ENCODE data around the gene COX8C.
"Not testable (repeated sequence)": the region's sequence is repeated elsewhere in the genome, so short reads cannot be mapped to it uniquely, and the experiment has no call there.

COX8C gene

DNA sequence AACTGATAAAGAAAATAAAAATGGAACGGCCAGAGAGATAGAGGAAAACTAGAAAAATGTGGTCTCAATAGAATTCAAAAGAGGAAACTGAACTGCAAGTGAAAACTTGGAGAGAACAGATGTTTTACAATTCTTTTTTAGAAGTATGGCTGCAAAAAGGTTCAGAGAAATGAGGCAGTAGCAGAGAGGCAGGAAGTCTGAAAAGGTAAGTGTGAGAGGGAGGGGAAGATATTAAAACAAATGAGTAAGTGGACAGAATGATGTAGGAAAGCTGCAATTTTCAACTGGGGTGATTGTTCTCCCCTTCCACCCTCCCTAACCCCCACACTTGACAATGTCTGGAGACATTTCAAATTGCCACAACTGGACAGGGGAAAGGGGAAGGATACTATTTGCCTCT is 27.0 kb upstream of the COX8C start:
- in situ Hi-C loops (cut with MboI; ENCODE audit: low sequenced_read_pairs), result no loop called here

GRCh38 chr14:93320489-93320888 is 26.5 kb upstream of the COX8C start:
- in situ Hi-C loops (cut with MboI; ENCODE audit: low sequenced_read_pairs), result no loop called here

DNA sequence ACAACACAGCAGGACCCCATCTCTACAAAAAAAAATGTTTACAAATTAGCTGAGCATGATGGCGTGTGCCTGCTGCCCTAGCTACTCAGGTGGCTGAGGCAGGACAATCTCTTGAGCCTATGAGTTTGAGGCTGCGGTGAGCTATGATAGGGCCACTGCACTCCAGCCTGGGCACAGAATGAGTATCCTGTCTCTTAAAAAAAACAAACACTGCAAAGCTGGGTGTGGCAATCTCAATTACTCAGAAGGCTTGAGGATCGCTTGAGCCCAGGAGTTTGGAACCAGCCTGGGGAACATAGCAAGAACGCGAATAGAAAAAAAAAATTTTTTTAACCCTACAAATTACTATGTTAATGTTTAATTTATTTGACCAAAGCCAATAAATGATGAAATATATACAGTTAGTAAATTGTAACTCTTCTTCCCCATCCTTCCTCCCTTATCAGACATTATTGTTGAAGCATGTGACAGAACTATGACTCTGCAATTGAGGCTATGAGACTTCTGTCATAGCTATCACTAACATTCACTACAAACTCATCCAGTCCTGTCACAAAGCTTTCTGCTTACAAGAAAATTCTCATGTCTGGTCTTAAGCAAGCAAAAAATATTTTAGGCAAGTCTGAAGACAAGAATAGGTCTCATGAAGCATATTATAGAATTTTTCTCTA is 23.9 kb upstream of the COX8C start:
- in situ Hi-C loops (cut with MboI; ENCODE audit: low sequenced_read_pairs), result no loop called here

DNA sequence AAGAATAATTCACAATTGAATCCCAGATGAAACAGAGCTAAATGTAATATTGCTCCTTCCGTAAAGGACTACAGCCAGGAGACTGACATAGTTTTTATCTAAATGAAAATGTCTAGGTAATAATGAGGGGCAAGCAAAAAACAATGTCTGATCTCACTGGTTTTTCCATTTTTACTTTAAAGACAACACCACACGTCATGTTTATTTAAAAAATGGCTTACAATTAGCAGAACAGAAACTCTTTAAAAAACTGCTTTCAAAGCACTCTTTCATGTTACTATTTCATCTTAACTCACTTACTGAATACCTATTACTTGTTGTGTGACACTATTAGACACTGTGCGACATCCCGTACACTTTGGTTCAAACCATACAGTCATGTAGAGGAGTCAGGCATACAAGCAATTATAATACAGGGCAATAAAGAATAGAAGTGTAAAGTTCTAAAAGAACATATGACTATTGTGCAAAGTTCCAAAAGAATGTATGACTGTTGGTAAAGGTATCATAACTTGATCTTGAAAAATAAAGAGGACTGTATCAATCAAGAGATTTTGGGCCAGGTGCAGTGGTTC is 23.3 kb upstream of the COX8C start:
- in situ Hi-C loops (cut with MboI; ENCODE audit: low sequenced_read_pairs), result no loop called here

DNA sequence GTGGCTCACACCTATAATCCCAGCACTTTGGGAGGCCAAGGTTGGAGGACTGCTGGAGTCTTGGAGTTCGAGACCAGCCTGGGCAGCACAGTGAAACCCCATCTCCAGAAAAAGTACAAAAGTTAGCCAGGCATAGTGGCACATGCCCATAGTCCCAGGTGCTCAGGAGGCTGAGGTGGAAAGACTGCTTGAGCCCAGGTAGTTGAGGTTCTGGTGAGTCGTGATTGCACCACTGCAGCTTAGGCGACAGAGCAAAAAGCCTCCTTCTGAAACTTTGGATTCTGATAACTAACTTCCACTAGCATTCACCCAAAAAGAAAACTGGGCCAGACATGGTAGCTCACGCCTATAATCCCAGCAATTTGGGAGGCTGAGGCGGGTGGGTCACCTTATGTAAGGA is 20.8 kb upstream of the COX8C start:
- in situ Hi-C loops (cut with MboI; ENCODE audit: low sequenced_read_pairs), result no loop called here

DNA sequence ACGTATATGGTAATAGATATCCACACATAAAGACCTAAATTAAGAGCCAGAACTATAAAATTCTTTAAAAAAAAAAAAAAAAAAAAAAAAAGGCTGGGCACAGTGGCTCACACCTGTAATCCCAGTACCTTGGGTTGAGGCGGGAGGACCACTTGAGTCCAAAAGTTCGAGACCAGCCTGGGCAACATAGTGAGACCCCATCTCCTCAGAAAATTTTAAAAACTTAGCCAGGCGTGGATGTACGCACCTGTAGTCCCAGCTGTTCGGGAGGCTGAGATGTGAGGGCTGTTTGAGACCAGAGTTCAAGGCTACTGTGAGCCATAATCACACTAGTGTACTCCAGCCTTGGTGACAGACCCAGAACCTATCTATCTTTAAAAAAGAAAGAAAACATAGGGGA is 18.4 kb upstream of the COX8C start:
- in situ Hi-C loops (cut with MboI; ENCODE audit: low sequenced_read_pairs), result no loop called here

DNA sequence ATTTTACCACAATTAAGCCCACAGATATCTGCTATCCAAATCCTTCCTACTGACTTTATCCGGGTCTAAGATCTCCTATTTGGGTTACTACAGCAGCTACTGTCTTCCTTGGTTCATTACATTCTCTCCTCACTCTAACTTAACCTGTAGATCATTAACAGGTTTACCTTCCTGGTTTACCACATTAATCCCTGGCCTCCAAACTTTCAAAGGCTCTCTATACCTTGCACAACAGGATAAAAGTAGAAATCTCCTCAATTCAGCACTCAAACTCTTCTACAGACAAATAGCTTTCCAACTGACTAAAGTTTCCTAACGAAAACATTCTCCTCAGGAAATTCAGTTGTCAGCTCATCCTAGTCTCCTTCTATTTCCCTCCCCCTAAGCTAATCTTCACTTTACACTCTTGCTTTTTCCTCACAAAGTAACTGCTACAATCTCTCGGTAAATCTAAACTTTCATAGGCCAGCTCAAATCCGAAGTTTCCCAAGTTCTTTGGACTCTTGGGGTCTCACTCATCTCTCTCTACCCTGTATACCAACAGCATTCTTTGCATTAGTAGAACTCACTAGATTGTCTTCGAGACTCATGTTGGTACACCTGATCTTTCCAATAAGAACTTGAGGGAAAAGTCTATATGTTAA is 16.9 kb upstream of the COX8C start:
- in situ Hi-C loops (cut with MboI; ENCODE audit: low sequenced_read_pairs), result no loop called here

DNA sequence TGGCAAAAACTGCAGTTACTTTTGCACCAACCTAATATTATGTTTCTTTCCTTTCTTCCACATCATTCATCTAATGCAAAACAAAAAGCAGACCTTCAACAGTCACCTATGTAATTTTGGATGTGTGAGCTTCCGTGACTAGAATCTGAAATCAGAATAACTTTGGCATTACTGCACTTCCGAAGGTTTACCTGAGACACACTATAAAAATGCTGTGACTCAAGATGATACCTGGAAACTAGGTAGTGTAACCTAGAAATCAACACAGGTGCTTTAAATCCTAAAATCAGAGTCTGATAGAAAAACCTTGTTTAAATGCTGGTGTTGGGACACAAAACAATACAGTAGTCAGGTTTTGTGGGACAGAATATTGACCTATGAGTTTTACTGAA is 16.4 kb upstream of the COX8C start:
- in situ Hi-C loops (cut with MboI; ENCODE audit: low sequenced_read_pairs), result no loop called here

DNA sequence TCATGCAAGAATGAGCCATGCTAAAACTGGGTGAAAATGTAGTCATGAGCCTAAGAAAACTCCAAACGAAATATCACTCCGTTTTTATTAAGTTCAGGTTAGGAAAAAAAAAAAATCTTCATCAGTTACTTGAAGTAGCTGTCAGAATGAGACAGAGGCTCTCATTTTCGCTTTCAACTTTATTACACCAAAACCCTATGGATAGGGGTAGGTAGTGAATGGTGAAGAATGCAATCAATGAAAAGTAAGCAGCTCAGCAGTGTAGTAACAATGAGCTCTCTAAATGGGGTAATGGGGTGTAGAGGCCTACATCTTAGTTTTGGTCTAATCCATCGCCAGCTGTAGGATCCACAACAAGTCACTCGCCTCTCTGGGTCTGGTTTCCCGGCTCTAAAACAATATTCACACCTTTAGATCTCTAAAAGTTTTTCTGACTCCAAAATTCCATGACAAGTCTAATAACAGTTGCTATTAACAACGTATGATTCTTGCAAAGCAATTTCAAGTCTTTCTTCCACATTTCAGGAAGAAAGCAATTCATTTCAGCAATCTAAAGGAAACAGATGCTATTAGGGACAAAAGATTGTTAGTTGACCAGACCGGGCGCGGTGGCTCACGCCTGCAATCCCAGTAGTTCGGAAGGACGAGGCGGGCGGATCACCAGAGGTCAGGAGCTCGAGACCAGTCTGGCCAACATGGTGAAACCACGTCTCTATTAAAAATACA is 15.8 kb upstream of the COX8C start:
- in situ Hi-C loops (cut with MboI; ENCODE audit: low sequenced_read_pairs), result no loop called here

GRCh38 chr14:93331728-93332396 is 15.1 kb upstream of the COX8C start:
- in situ Hi-C loops (cut with MboI; ENCODE audit: low sequenced_read_pairs), result no loop called here

- in situ Hi-C loops (cut with MboI; ENCODE audit: low sequenced_read_pairs), result no loop called here
Measured at GRCh38 chr14:93332397-93332852, 14.6 kb upstream of the COX8C start.

DNA sequence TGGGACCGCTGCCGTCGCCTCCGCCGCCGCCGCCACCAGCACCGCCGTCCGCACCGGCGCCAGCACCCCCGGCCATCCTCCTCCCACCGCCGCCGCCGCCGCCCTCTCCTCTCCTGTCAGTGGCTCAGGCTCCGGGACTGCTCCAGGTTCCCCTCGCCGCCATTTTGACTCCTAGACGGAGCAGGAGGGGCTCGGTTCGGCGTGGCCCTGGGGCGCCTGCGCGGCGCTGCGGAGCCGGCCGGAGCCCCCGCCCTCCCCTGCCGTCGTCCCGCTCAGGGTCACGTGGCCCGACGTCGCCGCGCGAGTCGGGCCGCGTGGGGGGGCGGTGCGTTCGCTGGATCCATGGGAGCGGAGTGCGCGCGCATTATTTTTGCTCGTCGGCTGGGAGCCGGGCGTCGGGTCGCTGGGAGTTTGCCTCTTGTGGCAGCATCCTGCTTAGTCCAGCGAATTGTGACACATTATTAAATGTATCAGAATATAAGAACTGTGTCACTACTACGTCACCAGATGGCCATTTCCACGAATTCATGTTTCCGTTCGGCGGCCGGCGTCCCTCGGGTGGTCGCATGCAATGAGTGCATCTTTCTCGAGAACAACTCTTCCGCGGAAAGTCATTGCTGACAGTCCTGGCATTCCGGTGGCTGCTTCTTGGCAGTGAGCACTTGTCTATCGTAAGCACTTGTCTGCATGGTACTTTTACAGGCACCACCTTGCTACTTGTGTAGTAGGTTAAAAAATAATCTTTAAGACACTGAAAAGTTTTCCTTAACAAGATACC is 13.9 kb upstream of the COX8C start, which contains the start of gene BTBD7:
Gene BTBD7 (minus strand): TSS at position 184 of the 778 bp plus-strand sequence. CDS start 36,985 bp downstream, outside the sequence.
- in situ Hi-C loops (cut with MboI; ENCODE audit: low sequenced_read_pairs), result no loop called here

- in situ Hi-C loops (cut with MboI; ENCODE audit: low sequenced_read_pairs), result no loop called here
Measured at GRCh38 chr14:93333631-93334103, 13.3 kb upstream of the COX8C start.

DNA sequence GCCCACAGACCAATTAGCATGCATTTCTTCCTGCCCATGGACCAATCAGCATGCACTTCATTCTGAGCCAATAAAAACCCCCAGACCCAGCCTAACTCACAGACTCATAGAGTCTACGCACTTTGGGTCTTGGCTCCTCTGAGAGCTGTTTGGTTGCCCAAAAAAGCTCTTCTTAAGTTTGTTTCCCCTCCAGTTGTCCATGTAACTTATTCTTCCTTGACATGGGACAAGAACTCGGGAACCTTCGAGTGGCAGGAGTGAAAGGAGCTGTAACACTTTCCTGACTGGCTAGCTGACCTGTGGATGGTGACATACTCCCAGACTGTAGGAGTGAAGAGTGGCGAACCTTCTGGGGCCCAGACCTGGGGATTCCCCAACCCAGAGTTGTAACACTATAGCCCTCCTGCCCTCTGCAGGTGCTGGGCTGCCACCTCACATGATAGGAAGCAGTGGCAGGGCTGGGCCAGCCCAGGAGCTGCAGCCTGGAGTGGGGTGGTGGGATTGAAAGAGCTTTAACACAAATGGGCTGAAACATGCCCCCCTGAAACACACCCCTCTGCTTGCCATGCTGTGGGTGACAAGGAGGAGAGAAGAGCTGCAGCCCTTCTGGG is 9.7 kb upstream of the COX8C start:
- in situ Hi-C loops (cut with MboI; ENCODE audit: low sequenced_read_pairs), result no loop called here

- in situ Hi-C loops (cut with MboI; ENCODE audit: low sequenced_read_pairs), result no loop called here
Measured at GRCh38 chr14:93337884-93338283, 9.1 kb upstream of the COX8C start.

GRCh38 chr14:93343266-93343665 is 3.7 kb upstream of the COX8C start:
- in situ Hi-C loops (cut with MboI; ENCODE audit: low sequenced_read_pairs), result no loop called here

GRCh38 chr14:93343797-93344196 is 3.2 kb upstream of the COX8C start:
- in situ Hi-C loops (cut with MboI; ENCODE audit: low sequenced_read_pairs), result no loop called here

- in situ Hi-C loops (cut with MboI; ENCODE audit: low sequenced_read_pairs), result no loop called here
Measured at GRCh38 chr14:93347850-93348249, 868 bp downstream of the COX8C start.

DNA sequence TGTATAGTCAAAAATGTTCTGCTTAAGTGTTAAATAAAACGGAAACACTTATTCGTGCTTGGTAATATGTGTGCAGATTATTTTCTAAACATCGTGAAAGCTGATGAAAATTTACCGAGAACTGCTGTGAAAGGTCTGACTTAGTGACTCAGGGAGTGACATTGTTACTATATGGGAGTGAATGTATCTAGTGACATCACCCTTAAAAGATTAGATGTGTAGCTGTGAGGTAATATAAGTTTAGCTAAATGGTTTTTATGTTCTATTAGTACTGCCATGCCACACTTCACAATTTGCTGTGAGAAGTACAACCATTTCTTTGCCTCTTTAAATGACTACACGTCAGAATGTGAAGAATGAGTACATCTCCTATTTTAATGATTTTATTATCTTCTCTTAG is 1.3 kb downstream of the COX8C start:
- in situ Hi-C loops (cut with MboI; ENCODE audit: low sequenced_read_pairs), result no loop called here

DNA sequence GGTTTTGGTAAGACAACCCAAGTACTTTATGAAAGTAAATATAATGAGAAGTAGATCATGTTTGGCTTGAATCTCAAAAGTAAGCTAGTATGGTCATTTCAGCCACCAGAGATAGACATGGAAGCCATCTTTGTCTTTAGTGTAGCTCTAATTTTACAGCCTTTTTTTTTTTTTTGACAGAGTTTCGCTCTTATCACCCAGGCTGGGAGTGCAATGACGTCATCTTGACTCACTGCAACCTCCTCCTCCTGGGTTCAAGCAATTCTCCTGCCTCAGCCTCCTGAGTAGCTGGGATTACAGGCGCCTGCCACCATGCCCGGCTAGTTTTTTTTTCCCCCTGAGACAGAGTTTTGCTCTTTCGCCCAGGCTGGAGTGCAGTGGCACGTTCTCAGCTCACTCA is 7.9 kb downstream of the COX8C start:
- in situ Hi-C loops (cut with MboI; ENCODE audit: low sequenced_read_pairs), result not testable (repeated sequence)
